RWPE1 (cell line): ENCODE measurements around the gene GPR55.

Experiments used
- CTCF ChIA-PET: fragments of 350-600 bp; sonication (Branson Sonifier 250); formaldehyde crosslinking; extraction: SDS; loops from one replicate; lab custom pipeline; 2021; lab: Yijun Ruan, JAX
- POLR2A ChIA-PET: fragments of 400-600 bp; formaldehyde crosslinking; extraction: SDS; loops from one replicate; lab custom pipeline; 2020; ENCODE audit warnings: antibody characterized with exemption; ENCODE audit not compliant: low non-redundant PET; lab: Yijun Ruan, JAX
- DNase-seq: peaks from one replicate; pipeline ENCODE4 v3.0.0; 2012; ENCODE audit warnings: low spot score
- H3K27ac ChIP-seq: fragments of 450-650 bp; 2 replicates; pipeline ENCODE4 v1.5.1; 2017
- CTCF ChIP-seq: fragments of 450-650 bp; conservative IDR thresholded peaks from 2 replicates; pipeline ENCODE4 v1.5.1; 2017; ENCODE audit warnings: low read depth, mild to moderate bottlenecking

Gene GPR55

DNA sequence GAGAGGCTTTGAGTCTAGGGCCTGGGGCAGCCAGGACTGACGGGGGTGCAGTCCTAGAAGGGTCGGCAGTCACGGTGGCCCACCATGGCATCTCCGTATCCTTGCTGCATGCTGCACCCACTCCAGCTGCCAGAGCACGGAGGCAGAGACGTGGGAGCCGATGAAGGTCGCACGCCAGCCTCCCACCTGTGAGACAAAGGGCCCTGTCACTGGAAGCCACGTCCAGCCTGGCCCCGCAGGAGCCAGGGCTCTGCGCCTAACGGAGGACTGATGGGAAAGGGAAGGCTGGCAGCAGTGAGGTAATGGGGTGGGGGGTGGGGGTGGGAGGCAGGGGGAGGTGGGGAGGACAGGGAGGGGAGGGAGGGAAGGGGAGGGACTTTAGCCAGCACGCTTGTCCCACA lies 38.4 kb downstream of the GPR55 start:
- ChIA-PET CTCF (no interaction called here), POLR2A (no interaction called here)
- TF ChIP-seq CTCF, result no peak
- H3K27ac ChIP-seq, result no peak overlapping the region
- no peak for DNase-seq

- POLR2A ChIA-PET, result no interaction called here
- CTCF ChIA-PET, result no interaction called here
- no peak overlapping the region for H3K27ac ChIP-seq
- no peak for DNase-seq
- no peak for TF ChIP-seq CTCF
Measured at GRCh38 chr2:230886206-230886605, 38.8 kb downstream of the GPR55 start.

- TF ChIP-seq CTCF, result no peak
- H3K27ac ChIP-seq, result no peak overlapping the region
- POLR2A ChIA-PET, result no interaction called here
- CTCF ChIA-PET, result no interaction called here
- no peak for DNase-seq
Measured at GRCh38 chr2:230885463-230886130, 39.4 kb downstream of the GPR55 start.

DNA sequence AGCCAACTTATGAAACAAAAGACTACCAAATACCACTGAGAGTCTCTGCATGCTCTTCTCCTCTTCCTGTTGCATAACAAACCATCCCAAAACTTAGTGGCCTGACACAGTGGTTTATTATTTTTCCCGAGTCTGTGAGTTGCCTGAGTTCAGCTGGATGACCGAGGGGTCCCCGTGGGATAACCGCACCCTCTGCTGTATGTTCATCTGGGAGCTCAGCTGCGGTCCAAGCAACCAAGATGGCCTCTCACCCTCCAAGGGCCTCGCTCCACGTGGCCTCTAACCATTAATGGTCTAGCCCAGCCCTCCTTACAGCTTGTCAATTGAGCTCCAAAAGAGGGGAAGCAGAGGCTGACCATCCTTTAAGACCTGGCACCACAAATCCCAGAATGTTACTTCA lies 43.2 kb downstream of the GPR55 start:
- CTCF ChIA-PET, result interaction anchor here (0.6 to 1.1 kb wide), 3 partner anchors 17 to 135 kb away, joined by 3 to 4 read pairs (median 3); partner anchors contain the start of gene ITM2C
- no peak overlapping the region for H3K27ac ChIP-seq
- POLR2A ChIA-PET, result no interaction called here
- TF ChIP-seq CTCF, result no peak
- DNase-seq, result no peak

- POLR2A ChIA-PET, result no interaction called here
- CTCF ChIA-PET, result no interaction called here
- TF ChIP-seq CTCF, result no peak
- H3K27ac ChIP-seq, result no peak overlapping the region
- DNase-seq, result no peak
Measured at GRCh38 chr2:230879891-230880290, 45.2 kb downstream of the GPR55 start.

DNA sequence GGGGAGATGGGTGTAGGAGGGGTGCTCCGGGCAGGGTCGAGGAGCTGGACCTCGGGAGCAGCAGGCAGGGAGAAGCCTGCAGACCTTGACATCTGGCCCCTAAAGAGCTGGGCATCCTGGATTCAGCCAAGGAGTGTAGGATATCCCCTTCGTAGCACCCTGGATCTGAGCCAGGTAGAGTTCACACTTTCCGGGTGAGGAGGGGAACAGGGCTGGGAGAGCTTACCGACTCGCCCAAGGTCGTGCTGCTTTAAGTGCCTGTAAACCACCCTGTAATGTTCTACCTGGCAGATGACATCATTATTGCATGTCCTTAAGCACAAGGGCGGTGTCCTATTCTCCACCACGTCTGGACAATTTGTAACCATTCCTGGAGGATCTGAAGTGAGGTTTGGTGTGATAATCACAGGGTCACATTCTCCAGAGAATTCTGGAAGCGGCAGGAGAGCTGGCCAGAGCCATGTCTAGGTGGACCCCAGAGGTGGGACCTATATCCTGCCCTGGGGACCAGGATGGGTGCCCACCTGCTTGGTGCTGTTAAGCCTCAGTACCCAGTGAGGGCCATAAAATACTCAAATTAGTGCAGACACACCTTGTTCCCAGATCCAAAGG lies 45.7 kb downstream of the GPR55 start:
- TF ChIP-seq CTCF, result no peak
- no peak overlapping the region for H3K27ac ChIP-seq
- CTCF ChIA-PET, result interaction anchor here (1.2 to 1.7 kb wide), 2 partner anchors 108 to 173 kb away, joined by 3 to 8 read pairs; no protein-coding TSS in a partner anchor
- no peak for DNase-seq
- POLR2A ChIA-PET, result no interaction called here
